ENCODE data around the gene BLID. TPM values are rescaled to one million over a fixed set of nuclear protein-coding genes. Genes with fewer than 3 reads are reported as not detected.
A peak's percentile ranks its signal among the peaks of the same experiment; 100 is the strongest.

The BLID gene, protein sequence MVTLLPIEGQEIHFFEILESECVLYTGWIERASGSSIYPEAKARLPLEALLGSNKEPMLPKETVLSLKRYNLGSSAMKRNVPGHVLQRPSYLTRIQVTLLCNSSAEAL
- total RNA-seq (under 1 TPM in 1 of 10 donors, not detected in 9; 0.70 TPM), polyA plus RNA-seq (not detected)
- long read RNA-seq, donor 1: 0 reads
- long read RNA-seq, donor 2: 0 reads
- long read RNA-seq, donor 3: 0 reads

DNA sequence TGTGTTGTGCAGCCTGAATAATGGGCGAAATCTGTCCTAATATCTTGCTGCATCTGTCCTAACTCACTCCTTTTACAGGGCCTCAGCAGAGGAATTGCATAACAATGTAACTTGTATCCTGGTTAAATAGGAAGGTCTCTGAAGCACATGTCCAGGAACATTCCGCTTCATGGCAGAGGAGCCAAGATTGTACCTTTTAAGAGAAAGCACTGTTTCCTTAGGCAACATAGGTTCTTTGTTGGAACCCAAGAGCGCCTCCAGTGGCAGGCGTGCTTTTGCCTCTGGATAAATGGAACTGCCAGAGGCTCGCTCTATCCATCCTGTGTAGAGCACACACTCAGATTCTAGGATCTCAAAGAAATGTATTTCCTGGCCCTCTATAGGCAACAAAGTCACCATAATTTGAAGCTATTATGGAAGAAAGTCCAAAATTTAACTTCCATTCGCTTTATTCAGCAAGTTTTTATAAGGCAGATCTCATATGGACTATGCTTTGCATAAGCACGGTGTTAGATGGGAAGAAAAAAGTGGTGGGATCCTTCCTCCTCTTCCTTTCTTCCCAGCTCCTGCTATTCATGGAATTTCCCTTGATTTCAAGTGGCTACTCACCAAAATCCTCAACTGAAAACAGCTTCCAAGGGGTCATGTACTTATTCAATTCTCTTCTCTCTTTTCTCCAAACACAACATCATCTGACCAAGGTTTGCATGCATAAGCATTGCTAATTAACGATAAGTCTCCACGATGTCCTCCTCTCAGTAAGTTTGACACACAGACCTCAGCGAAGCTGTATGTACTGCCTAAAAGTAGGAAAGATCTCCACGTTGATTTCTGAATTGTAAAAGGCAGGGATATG lies at the start of gene BLID:
BLID (minus strand) TSS at position 692 of the 856 bp plus-strand sequence; CDS start at position 399, 293 bp downstream.
- Histone ChIP-seq H3K4me1 (peaks cover 0 to 5% (median 0%) of the 10 kb centered on the region in 9 donors), H3K27ac (no peak within 1 kb of the TSS), H3K36me3 (no peaks in the 10 kb centered on the region), H3K4me3 (no peak within 1 kb of the TSS), H3K27me3 (no peaks in the 10 kb centered on the region), H3K9me3 (no peaks in the 10 kb centered on the region)
- intact Hi-C loops (cut with DNase I): loop anchor here in 1 of 10 donors (10.0 kb wide), 1 partner anchor 59 kb away; no protein-coding TSS in a partner anchor
- TF ChIP-seq, protein P1, sequence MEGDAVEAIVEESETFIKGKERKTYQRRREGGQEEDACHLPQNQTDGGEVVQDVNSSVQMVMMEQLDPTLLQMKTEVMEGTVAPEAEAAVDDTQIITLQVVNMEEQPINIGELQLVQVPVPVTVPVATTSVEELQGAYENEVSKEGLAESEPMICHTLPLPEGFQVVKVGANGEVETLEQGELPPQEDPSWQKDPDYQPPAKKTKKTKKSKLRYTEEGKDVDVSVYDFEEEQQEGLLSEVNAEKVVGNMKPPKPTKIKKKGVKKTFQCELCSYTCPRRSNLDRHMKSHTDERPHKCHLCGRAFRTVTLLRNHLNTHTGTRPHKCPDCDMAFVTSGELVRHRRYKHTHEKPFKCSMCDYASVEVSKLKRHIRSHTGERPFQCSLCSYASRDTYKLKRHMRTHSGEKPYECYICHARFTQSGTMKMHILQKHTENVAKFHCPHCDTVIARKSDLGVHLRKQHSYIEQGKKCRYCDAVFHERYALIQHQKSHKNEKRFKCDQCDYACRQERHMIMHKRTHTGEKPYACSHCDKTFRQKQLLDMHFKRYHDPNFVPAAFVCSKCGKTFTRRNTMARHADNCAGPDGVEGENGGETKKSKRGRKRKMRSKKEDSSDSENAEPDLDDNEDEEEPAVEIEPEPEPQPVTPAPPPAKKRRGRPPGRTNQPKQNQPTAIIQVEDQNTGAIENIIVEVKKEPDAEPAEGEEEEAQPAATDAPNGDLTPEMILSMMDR (IDR thresholded peaks at IDR 0.05): peak in 7 of 9 donors; percentile 34 to 58 (median 45)
- WGBS, 2 donors: 78 to 79% methylated on average over 11 of the region's 11 CpGs
- DNase-seq (peak in 1 of 2 donors; percentile 21), ATAC-seq (peak in 2 of 8 donors; percentile 33 to 49)

DNA sequence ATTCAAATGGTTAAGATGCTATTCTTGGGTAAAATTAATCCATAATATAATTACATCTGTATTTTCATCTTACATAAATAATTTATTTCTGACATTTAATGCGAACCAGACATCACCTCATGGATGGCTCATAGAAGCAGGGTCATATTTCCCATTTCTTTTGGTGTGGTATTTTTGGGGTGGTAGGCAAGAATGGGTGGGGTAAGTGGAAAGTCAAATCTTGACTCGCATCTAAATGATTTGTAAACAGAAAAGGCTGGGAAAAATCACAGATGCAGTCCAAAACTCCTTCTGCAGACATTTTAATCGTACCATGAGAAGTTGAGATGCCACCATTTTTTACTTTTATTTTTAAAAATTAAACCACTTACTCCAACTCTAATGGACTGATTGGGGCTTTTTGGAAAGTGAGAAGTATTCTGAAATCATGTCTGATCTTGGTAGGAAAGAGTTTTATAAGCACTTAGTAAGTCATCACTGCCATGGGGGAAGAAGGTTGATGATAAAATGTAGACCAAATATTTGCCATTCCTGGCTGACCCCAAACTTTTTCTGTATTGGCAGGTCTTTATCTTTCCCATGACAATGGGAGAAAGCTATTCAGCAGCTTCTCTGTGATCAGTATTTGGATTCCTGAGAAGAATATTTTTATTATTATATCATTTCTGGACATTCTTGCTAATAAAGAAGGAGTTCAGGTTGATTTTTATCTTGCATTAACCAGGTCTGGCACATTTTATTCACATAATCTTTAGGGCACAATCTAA lies 47.2 kb upstream of the BLID start:
- Histone ChIP-seq H3K4me3 (no peak overlapping the region), H3K27me3 (no peaks in the 10 kb centered on the region), H3K9me3 (no peaks in the 10 kb centered on the region), H3K36me3 (no peaks in the 10 kb centered on the region), H3K27ac (no peak overlapping the region), H3K4me1 (peaks cover 0 to 8% (median 0%) of the 10 kb centered on the region in 9 donors)
- intact Hi-C loops (cut with DNase I): no loop called here
- WGBS, 2 donors: 83 to 95% methylated on average over 3 of the region's 3 CpGs
- DNase-seq: no peak
- TF ChIP-seq, protein P1 (IDR thresholded peaks at IDR 0.05): no peak
- ATAC-seq: no peak

DNA sequence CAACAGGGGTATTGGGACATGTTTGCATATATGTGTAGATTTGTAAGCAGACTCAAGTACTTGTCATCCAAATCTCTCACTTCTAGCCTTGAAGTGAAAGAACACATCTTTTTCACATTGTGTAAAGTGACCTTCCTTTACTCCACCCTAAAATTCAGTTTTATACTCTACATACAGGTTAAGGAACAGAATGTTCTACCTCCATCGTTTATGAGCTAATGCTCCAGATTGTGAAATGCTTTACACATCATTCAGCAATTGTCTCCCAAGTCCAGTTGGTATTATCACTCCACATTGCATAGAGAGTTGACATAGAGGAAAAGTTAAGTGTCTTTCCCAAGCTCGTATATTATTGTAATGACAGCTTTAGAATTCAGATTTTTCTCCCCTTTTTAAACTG lies 46.1 kb upstream of the BLID start:
- whole genome bisulfite sequencing, 2 donors: 81 to 90% methylated on average over 2 of the region's 2 CpGs
- DNase-seq: no peak
- Histone ChIP-seq H3K27me3 (no peaks in the 10 kb centered on the region), H3K9me3 (no peaks in the 10 kb centered on the region), H3K36me3 (no peaks in the 10 kb centered on the region), H3K27ac (no peak overlapping the region), H3K4me3 (no peak overlapping the region), H3K4me1 (peaks cover 0 to 13% (median 0%) of the 10 kb centered on the region in 9 donors)
- TF ChIP-seq, protein P1 (IDR thresholded peaks at IDR 0.05): no peak
- intact Hi-C loops (cut with DNase I): no loop called here
- ATAC-seq: peak in 1 of 8 donors; percentile 39
